Stimulated activated CD8-positive, alpha-beta memory T cell treated with anti-CD3 and anti-CD28 coated beads, Interleukin-15, amount 100 ng/mL, for 1 hour (primary cell): ENCODE measurements around the gene WARS2.
"Not testable (repeated sequence)": the region's sequence is repeated elsewhere in the genome, so short reads cannot be mapped to it uniquely, and the experiment has no call there.

Source experiments
- DNase-seq: peaks from one replicate; pipeline ENCODE4 v3.0.0-alpha.2; 2020; ENCODE audit warnings: low read depth

Gene WARS2

DNA sequence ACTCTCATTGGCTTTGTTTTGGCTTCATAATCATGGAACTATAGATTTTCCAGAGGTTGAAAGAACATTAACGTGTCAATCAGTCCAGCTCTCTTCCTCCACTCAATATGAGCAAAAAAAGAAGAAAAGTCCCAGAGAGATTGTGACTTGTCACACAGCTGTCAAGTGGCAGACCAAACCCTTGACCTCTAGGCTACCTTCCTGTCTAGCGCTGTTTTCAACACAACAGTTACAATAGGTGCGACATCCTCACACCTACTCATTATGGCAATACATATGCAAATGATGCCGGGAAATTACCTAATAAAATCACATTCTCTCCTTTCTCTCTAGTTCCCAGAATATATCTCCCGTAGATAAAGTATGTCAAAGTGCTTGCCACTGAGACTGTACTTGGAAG is 1.1 kb downstream of the WARS2 start:
- DNase-seq = no peak

GRCh38 chr1:119136401-119136800 is 4.1 kb downstream of the WARS2 start:
- DNase-seq = no peak

- no peak for DNase-seq
Observed at GRCh38 chr1:119133987-119134386, 6.5 kb downstream of the WARS2 start.

DNA sequence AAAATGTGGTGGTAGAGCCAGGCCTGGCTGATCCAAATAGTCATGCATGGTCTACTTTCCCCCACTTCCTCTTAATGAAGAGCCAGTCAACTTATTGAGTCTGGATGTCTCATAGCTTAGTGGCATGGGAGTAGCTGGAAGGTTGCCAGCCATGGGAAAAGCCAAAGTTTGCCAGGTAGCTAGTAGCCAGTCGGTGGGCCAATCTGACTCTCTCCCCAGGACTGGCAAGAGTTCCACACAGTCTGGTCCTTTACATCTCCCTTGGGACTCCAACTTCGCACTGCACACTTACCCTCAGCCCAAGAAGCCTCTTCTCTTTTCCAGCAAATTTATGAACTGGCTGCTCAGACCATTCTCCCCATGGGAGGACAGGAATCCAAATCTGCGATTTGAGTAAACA is 8.3 kb downstream of the WARS2 start:
- DNase-seq = no peak

DNA sequence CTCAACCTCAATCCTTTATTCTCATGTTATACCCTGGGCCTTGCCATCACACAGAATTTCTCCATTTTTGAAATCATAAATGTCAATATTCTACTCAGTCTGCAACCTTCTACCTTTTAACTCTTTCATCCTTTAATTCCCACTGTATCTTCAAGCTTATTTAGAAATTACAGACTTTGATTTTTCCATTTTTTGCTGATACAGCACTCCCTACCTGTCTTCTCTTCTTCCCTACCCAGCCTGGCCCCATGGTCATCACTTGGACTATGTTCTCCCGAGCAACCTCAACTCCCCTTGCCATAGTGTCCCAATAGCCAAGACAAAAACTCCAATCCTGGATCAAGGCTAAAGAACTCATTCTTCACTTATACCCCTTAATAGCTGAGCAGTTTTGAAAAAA is 14.6 kb downstream of the WARS2 start:
- DNase-seq = no peak

GRCh38 chr1:119124764-119125163 is 15.7 kb downstream of the WARS2 start:
- no peak for DNase-seq

GRCh38 chr1:119121872-119122271 is 18.6 kb downstream of the WARS2 start:
- DNase-seq = not testable (repeated sequence)

- DNase-seq = no peak
Observed at GRCh38 chr1:119116725-119117124, 23.7 kb downstream of the WARS2 start.

- DNase-seq = no peak
Observed at GRCh38 chr1:119115736-119116135, 24.7 kb downstream of the WARS2 start.

GRCh38 chr1:119115311-119115710 is 25.1 kb downstream of the WARS2 start:
- DNase-seq = no peak

DNA sequence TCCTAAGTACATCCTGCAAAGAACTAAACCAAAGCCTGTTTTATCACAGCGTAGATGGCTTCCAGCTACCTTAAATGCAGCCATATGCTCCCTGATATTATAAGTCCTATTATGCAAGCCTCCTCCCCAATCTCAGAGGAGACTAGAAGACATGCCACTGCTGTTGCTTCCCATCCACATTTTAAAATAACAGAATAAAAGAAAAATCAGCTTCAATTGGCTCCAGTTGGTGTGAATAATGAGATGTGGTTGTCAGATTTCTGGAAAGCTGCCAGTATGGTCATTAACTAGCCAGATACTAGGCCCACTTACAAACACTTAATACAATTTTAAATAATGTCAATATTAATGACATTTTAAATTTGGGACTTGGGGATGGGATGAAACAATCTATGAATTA is 25.7 kb downstream of the WARS2 start:
- no peak for DNase-seq

DNA sequence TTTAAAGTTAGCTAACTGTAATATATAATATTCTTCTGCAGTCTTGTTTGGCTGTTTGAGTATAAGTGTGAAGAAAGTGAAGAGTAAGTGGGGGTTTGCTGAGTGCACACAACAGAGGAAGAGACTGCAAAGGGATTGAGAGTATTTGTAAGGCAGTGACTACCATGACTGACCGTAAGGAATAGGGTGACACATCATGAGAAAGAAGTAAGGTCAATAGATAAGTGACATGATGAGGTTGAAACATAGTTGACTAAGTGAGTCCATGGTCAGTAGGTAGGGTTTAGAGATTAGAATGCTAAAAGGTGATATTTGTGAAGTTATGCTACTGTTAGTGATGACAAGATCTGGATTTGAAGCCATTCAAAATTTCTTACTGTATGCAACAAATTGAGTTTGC is 27.7 kb downstream of the WARS2 start:
- no peak for DNase-seq

- DNase-seq = no peak
Observed at GRCh38 chr1:119112244-119112643, 28.2 kb downstream of the WARS2 start.

DNA sequence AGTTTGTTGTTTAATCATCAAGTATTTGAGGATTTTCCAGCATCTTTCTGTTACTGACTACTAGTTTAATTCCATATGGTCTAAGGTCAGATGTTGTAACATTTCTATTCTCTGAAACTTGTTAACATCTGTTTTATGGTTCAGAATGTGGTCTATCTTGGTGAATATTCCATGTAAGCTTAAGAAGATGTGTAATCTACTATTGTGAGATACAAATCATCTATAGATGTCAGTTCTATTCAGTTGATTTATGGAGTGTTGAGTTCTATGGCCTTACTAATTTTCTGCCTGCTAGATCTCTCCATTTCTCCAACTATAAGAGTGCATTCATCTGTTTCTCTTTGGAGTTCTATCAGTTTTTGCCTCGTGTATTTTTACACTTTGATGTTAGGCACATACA is 31.5 kb downstream of the WARS2 start:
- no peak for DNase-seq

DNA sequence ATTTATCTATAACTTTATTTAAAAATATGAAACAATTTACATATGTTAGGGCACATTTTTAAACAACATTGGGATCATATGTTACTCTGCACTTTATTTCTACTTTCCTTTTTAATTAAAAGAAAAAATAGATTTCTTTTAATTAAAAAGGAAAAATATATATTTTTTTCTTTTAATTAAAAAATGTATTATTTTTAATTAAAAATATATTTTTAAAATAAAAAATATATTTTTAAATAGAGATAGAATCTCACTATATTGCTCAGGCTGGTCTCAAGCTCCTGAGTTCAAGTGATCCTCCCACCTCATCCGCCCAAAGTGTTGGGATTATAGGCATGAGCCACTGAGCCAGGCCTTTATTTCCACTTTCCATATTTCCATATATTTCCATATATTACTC is 36.7 kb downstream of the WARS2 start:
- no peak for DNase-seq

- no peak for DNase-seq
Observed at GRCh38 chr1:119102051-119102450, 38.4 kb downstream of the WARS2 start.

DNA sequence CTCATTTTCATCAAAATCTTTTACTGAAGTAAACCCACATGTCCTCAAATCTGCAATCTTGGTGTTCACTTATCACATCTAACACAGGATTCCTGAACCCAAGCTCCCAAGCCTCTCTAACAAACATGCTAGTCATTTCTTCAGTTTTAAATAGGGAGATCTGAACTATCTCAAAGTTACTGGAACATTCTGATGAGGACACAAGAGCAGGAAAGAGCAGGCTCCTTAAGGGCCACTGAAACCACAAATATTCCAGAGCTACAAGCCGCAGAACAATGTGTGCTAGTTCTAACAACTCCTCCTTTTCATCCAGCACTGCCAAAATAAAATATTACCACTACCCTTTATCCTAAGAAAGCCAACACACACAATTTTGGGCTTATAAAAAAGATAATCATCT is 38.9 kb downstream of the WARS2 start:
- no peak for DNase-seq

- DNase-seq = no peak
Observed at GRCh38 chr1:119099775-119100174, 40.7 kb downstream of the WARS2 start.

DNA sequence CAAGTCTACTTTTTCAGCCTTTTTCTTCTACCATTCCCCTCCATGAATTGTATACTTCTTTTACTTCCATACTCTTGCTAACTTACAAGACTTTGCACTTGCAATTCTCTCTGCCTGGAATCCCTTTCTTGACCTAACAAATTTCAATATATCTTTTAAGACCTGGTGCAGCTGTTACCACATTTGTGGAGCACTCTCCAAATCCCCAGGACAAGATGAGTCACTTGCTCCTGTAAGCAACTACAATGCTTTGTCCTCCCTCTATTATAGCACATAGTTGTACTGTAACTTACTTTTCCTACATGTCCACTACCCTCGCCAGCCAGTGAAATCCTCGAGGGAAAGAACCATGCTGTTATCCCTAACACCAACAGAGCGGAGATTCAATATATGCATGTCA is 43.1 kb downstream of the WARS2 start:
- no peak for DNase-seq

- no peak for DNase-seq
Observed at GRCh38 chr1:119093721-119094120, 46.7 kb downstream of the WARS2 start.

GRCh38 chr1:119091618-119092017 is 48.8 kb downstream of the WARS2 start:
- DNase-seq = no peak

DNA sequence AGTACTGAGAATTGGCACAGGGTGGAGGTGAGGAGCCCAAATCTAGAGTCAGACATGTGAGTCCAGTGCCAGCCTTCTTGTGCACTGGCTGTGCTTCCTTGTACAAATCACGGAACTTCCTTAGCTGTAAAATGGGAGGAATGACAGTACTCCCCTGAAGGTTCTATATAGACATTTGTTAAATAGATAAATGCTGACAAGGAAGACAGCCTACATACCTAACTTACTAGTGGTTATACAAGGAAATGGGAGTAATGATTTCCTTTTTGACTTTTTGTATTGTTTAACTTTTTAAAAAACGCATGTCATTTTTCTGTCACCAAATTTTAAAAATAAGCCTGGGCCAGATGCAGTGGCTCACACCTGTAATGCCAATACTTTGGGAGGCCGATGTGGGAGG is 50.2 kb downstream of the WARS2 start:
- no peak for DNase-seq

DNA sequence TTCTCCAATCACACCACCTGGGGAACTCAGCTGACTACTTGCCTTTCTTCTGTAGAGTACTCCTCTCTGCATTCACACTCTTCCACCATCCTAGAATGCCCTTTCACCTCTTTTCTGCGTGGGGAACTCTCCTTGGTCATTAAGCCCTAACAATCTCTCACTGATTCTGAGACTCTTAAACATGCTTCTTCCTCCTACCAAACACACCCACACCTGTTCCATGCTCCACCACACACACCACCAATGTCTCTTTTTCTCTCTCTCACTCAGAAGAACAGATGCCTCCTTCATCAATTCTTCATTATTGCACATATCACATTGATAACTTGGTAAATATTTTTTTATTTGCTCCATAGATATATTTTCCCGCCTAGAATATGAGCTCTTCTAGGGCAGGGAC is 53.6 kb downstream of the WARS2 start:
- no peak for DNase-seq

DNA sequence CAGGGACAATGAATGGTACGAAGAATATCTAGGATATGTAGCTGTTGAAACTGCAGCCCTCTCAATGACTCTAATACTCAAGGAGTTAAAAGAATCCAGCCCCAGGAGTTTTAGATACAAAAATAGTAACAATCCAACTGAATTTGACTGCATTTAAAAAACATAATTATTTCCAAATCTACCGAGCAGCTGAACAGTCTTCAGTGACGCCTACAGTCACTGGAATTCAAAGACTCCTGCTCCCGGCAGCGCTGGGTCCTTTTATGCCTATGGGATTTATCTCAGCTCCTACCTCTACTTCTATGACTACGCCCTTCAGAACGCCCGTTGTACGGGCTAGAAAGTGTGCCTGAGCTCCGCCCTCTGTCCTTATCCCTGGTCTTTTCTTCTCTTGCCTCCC is 55.7 kb downstream of the WARS2 start:
- no peak for DNase-seq

GRCh38 chr1:119083980-119084379 is 56.5 kb downstream of the WARS2 start:
- DNase-seq = no peak
